ENCODE results near the gene STXBP5.

DNA sequence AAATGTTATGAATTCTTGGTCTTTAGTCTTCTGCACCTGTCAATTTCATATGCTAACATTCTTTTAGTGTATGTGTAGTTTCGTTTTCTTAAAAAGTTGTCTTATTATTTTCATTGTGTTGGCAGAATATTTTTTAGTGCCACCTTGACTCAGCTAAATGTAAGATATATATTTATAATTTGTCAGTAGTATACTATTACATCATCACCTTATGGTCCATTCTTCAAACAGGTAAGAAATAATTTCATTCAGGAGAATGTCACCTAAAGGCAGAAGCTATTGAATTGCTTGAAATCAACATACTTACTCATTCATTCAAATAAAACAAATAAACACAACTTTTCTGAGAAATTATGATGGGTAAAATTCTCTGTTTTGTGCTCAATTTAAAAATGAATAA, 3.5 kb upstream of the STXBP5 start:
- TF ChIP-seq CTCF (IDR thresholded peaks at IDR 0.05): no peak
- TF ChIP-seq POLR2AphosphoS5 (IDR thresholded peaks at IDR 0.05): no peak
- TF ChIP-seq POLR2A (IDR thresholded peaks at IDR 0.05): no peak
- no peak for TF ChIP-seq EP300 (IDR thresholded peaks at IDR 0.05)

Measured in upper lobe of left lung (tissue), 4 donors.